ENCODE measurements around the gene MLPH. TPM values are rescaled to one million over a fixed set of nuclear protein-coding genes. Genes with fewer than 3 reads are reported as not detected.

The MLPH gene
- total and polyA plus RNA-seq, 2 of the 13 experiments (the other 11 are each of a cell fraction or from before 2014, with no cell fraction given) = 0.12 TPM; not detected in 1

- TF ChIP-seq ATF7 (IDR thresholded peaks at IDR 0.05) (no peak), ATF7 (CRISPR knock-in tag; IDR thresholded peaks at IDR 0.05) (0 out of 2 replicates have a peak, but pooled peaks have one; percentile 24), ZNF329 (CRISPR knock-in tag; IDR thresholded peaks at IDR 0.05; ENCODE audit: low read depth) (peak; percentile 65; the same call in 1 of the 2 replicates), GPN1 (CRISPR knock-in tag; IDR thresholded peaks at IDR 0.05; ENCODE audit: borderline replicate concordance) (no peak), TSC22D2 (CRISPR knock-in tag; IDR thresholded peaks at IDR 0.05; ENCODE audit: borderline replicate concordance) (no peak), PHF8 (CRISPR knock-in tag; IDR thresholded peaks at IDR 0.05) (no peak; the same call in 1 of the 2 replicates), ZFX (CRISPR knock-in tag; IDR thresholded peaks at IDR 0.05; ENCODE audit: low read depth) (peak; percentile 31; the same call in 1 of the 2 replicates), ZNF354B (CRISPR knock-in tag; IDR thresholded peaks at IDR 0.05) (no peak), YY1 (IDR thresholded peaks at IDR 0.05; ENCODE audit: insufficient read depth, insufficient replicate concordance, low read depth, low read length) (no peak), ARNTL (CRISPR knock-in tag; IDR thresholded peaks at IDR 0.05) (no peak)
Observed at GRCh38 chr2:237591141-237591881, 104.3 kb downstream of the MLPH start (continued).

- H3K27ac ChIP-seq (ENCODE audit: extremely low read length, insufficient read depth, low read length) = no peak overlapping the region
- no peaks in the 10 kb centered on the region for H3K36me3 ChIP-seq (replicated peaks in 1 of 2; ENCODE audit: control insufficient read depth in 1 of 2, insufficient read depth in 2 of 2, low read length in 2 of 2)
- no peaks in the 10 kb centered on the region; a peak in 1 of 5 replicates for H3K27me3 ChIP-seq (ENCODE audit: control insufficient read depth in 1 of 2, insufficient read depth in 2 of 2, low read length in 2 of 2)
- POLR2A ChIA-PET = no interaction called here
- ATAC-seq (no peak), DNase-seq (ENCODE audit: low spot score) (no peak), FAIRE-seq (no peak)
- H3K4me3 ChIP-seq (replicated peaks in 1 of 3; ENCODE audit: insufficient read depth in 1 of 3, low read depth in 2 of 3, low read length in 3 of 3) = no peak overlapping the region
- in situ Hi-C loops (cut with HindIII; ENCODE audit: extremely low pct_ligation_motif_present, low pct_unique_long_range_greater_than_20kb) = no loop called here
- H2AFZ ChIP-seq (ENCODE audit: low read length) = no peak overlapping the region
- no TSS peak for BruUV-seq (replicated peaks)
- peaks cover 97% of the 10 kb centered on the region for H3K4me1 ChIP-seq (ENCODE audit: insufficient read depth, low read length)
- CTCF ChIA-PET (ENCODE audit: low intra/inter-chr PET ratio, low total read pairs) = no interaction called here
- peaks cover 23% of the 10 kb centered on the region for H3K79me2 ChIP-seq (ENCODE audit: insufficient read depth, low read length)
- H4K20me1 ChIP-seq (ENCODE audit: insufficient read depth, low read length) = no peaks in the 10 kb centered on the region
- no peaks in the 10 kb centered on the region for H3K9me3 ChIP-seq (ENCODE audit: low read length)
- no peak overlapping the region for H3K4me2 ChIP-seq (ENCODE audit: low read depth, low read length)
- WGBS (ENCODE audit: low lambda C conversion rate) = over 99% methylated on average over 18 of the region's 18 CpGs
- intact Hi-C loops (cut with micrococcal nuclease; ENCODE audit: unreplicated experiment) = no loop called here
- H3K9ac ChIP-seq (ENCODE audit: insufficient read depth, low read depth, low read length) = no peak overlapping the region
- TF ChIP-seq ZNF761 (CRISPR knock-in tag; conservative IDR thresholded peaks at IDR 0.05) (no peak), ZNF672 (CRISPR knock-in tag; IDR thresholded peaks at IDR 0.05) (no peak), KDM4B (CRISPR knock-in tag; IDR thresholded peaks at IDR 0.05) (no peak), ARID2 (CRISPR knock-in tag; IDR thresholded peaks at IDR 0.05; ENCODE audit: borderline replicate concordance) (no peak), ZNF784 (CRISPR knock-in tag; IDR thresholded peaks at IDR 0.05; ENCODE audit: borderline replicate concordance) (no peak), ZFYVE20 (CRISPR knock-in tag; IDR thresholded peaks at IDR 0.05; ENCODE audit: borderline replicate concordance, low read depth) (no peak), ZBTB38 (CRISPR knock-in tag; IDR thresholded peaks at IDR 0.05) (no peak), HOXA3 (CRISPR knock-in tag; IDR thresholded peaks at IDR 0.05) (no peak), HOXA9 (CRISPR knock-in tag; IDR thresholded peaks at IDR 0.05; ENCODE audit: borderline replicate concordance) (no peak), SSRP1 (CRISPR knock-in tag; IDR thresholded peaks at IDR 0.05) (no peak), PHF5A (CRISPR knock-in tag; IDR thresholded peaks at IDR 0.05; ENCODE audit: low read depth, unreplicated experiment) (no peak), AGO1 (IDR thresholded peaks at IDR 0.05; ENCODE audit: low read depth, low read length, poor library complexity, severe bottlenecking) (no peak), RBFOX2 (IDR thresholded peaks at IDR 0.05; ENCODE audit: low read depth, low read length) (no peak), CENPT (CRISPR knock-in tag; IDR thresholded peaks at IDR 0.05; ENCODE audit: low read depth) (no peak), POLR2A (IDR thresholded peaks at IDR 0.05; ENCODE audit: insufficient read depth in 1 of 2, low read depth in 2 of 2, low read length in 2 of 2) (0 out of 4 replicates have a peak, but pooled peaks of 1 of the 2 experiments have one; percentile 21), RXRA (CRISPR knock-in tag; IDR thresholded peaks at IDR 0.05) (0 out of 2 replicates have a peak, but pooled peaks have one; percentile 21)
Observed at GRCh38 chr2:237592425-237592980, 105.5 kb downstream of the MLPH start.
